HL-60 (cell line): Measurements from ENCODE around the gene TTF2.

Experiments used
- DNase-seq, 2 experiments: peaks; one replicate each; pipeline ENCODE4 v3.0.0-alpha.2; 2010 to 2020; ENCODE audit warnings: low read depth in 1 of 2, low spot score in 1 of 2
- H3K27ac ChIP-seq: fragments of 250-450 bp; sonication (Bioruptor Pico); replicated peaks from 2 replicates; pipeline ENCODE4 v1.5.1; 2020; ENCODE audit warnings: mild to moderate bottlenecking, moderate library complexity
- H3K27me3 ChIP-seq: fragments of 250-450 bp; sonication (Bioruptor Pico); 2 replicates; pipeline ENCODE4 v1.5.1; 2021; ENCODE audit warnings: mild to moderate bottlenecking, moderate library complexity; ENCODE audit not compliant: insufficient read depth, poor library complexity, severe bottlenecking
- H3K4me3 ChIP-seq: replicated peaks from 2 replicates; pipeline ENCODE4 v1.5.1; 2011; ENCODE audit warnings: mild to moderate bottlenecking, control low read depth, low read length; ENCODE audit not compliant: insufficient read depth
- GABPA ChIP-seq: IDR thresholded peaks from 2 replicates; pipeline ENCODE4 v1.6.1; 2012; ENCODE audit warnings: low read depth
- POLR2AphosphoS5 ChIP-seq: IDR thresholded peaks from 2 replicates; pipeline ENCODE4 v1.6.1; 2012; ENCODE audit warnings: low read depth
- REST ChIP-seq: IDR thresholded peaks from 2 replicates; pipeline ENCODE4 v1.6.1; 2012; ENCODE audit warnings: low read depth; ENCODE audit not compliant: insufficient replicate concordance
- SPI1 ChIP-seq: IDR thresholded peaks from 2 replicates; pipeline ENCODE4 v1.6.1; 2012; ENCODE audit warnings: low read depth, mild to moderate bottlenecking, borderline replicate concordance
- TF ChIP-seq, protein P1 (sequence below): IDR thresholded peaks from one replicate; pipeline ENCODE4 v1.5.1; 2011; ENCODE audit warnings: low read length, control low read depth, inconsistent platforms; ENCODE audit not compliant: insufficient read depth

The TTF2 gene

GRCh38 chr1:117079737-117080136, 19.6 kb downstream of the TTF2 start:
- no peaks in the 10 kb centered on the region for H3K27me3 ChIP-seq
- DNase-seq: no peak
- no peak overlapping the region for H3K27ac ChIP-seq
- H3K4me3 ChIP-seq: no peak overlapping the region
- TF ChIP-seq POLR2AphosphoS5: no peak
- no peak for TF ChIP-seq SPI1
- no peak for TF ChIP-seq REST
- no peak for TF ChIP-seq GABPA
- TF ChIP-seq, protein P1, sequence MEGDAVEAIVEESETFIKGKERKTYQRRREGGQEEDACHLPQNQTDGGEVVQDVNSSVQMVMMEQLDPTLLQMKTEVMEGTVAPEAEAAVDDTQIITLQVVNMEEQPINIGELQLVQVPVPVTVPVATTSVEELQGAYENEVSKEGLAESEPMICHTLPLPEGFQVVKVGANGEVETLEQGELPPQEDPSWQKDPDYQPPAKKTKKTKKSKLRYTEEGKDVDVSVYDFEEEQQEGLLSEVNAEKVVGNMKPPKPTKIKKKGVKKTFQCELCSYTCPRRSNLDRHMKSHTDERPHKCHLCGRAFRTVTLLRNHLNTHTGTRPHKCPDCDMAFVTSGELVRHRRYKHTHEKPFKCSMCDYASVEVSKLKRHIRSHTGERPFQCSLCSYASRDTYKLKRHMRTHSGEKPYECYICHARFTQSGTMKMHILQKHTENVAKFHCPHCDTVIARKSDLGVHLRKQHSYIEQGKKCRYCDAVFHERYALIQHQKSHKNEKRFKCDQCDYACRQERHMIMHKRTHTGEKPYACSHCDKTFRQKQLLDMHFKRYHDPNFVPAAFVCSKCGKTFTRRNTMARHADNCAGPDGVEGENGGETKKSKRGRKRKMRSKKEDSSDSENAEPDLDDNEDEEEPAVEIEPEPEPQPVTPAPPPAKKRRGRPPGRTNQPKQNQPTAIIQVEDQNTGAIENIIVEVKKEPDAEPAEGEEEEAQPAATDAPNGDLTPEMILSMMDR: no peak

DNA sequence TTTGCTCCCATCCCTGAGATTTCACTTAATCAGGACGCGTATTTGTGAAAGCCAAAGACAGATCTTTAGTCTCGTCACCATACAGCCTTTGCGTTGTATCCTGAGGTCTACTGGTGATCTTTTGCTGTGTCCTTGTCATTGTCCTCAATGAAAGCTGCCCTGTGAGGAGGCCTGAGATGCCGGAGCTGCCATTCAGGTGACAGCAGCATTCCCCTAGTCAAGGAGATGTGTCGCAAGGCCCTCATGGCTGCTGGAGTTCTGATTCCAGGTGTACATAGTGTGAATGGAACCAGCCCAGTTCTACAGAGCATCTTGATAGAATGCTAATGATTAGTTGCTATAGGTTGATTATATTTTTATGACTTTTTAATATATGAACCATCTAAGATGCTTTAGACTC, 24.1 kb downstream of the TTF2 start:
- DNase-seq: no peak
- H3K27me3 ChIP-seq: no peaks in the 10 kb centered on the region
- no peak overlapping the region for H3K4me3 ChIP-seq

GRCh38 chr1:117087686-117088085, 27.6 kb downstream of the TTF2 start:
- TF ChIP-seq GABPA: no peak
- no peak for TF ChIP-seq REST
- TF ChIP-seq, protein P1: no peak
- TF ChIP-seq SPI1: no peak
- no peak for TF ChIP-seq POLR2AphosphoS5
- Histone ChIP-seq H3K27me3 (no peaks in the 10 kb centered on the region), H3K4me3 (no peak overlapping the region), H3K27ac (no peak overlapping the region)
- DNase-seq: no peak

More for the DNA sequence above, 24.1 kb downstream of the TTF2 start:
- no peak overlapping the region for H3K27ac ChIP-seq
- TF ChIP-seq, protein P1: no peak
- TF ChIP-seq GABPA: no peak
- no peak for TF ChIP-seq REST
- no peak for TF ChIP-seq SPI1
- no peak for TF ChIP-seq POLR2AphosphoS5
